DND-41 (cell line): ENCODE data around the gene CTSA.

Experiments
- ATAC-seq: fragments of 200-7000 bp; cut with Tn5 transposase; 3 replicates; pipeline ENCODE4 v1.9.1; 2021; ENCODE audit warnings: low read depth; ENCODE audit not compliant: insufficient read depth
- DNase-seq: peaks from one replicate; pipeline ENCODE4 v3.0.0-alpha.2; 2020
- H2AFZ ChIP-seq: 2 replicates; pipeline ENCODE4 v1.6.0; 2012; ENCODE audit warnings: low read depth, low read length
- H3K27ac ChIP-seq: 2 replicates; pipeline ENCODE4 v1.5.1; 2012; ENCODE audit warnings: low read length, inconsistent platforms
- H3K27me3 ChIP-seq: fragments of 200-600 bp; sonication (generic); 2 replicates; pipeline ENCODE4 v1.6.0; 2012; ENCODE audit warnings: low read length, mild to moderate bottlenecking, inconsistent platforms; ENCODE audit not compliant: insufficient read depth, poor library complexity
- H3K36me3 ChIP-seq: 2 replicates; pipeline ENCODE4 v1.5.1; 2012; ENCODE audit warnings: low read length, inconsistent platforms; ENCODE audit not compliant: insufficient read depth
- H3K4me1 ChIP-seq: 2 replicates; pipeline ENCODE4 v1.5.1; 2012; ENCODE audit warnings: mild to moderate bottlenecking, low read length; ENCODE audit not compliant: insufficient read depth
- H3K4me2 ChIP-seq: 2 replicates; pipeline ENCODE4 v1.6.0; 2012; ENCODE audit warnings: mild to moderate bottlenecking, moderate library complexity, low read length, inconsistent platforms; ENCODE audit not compliant: insufficient read depth
- H3K4me3 ChIP-seq, 2 experiments: fragments of 200-600 bp in 1 of 2; shearing (Covaris generic) in 1 of 2; 2 replicates each; pipeline ENCODE4 v1.5.1; 2012 to 2016; ENCODE audit warnings: inconsistent platforms in 2 of 2, low read length in 2 of 2, mild to moderate bottlenecking in 2 of 2, low read depth in 1 of 2, moderate library complexity in 1 of 2
- H3K79me2 ChIP-seq: 2 replicates; pipeline ENCODE4 v1.6.0; 2012; ENCODE audit warnings: low read length, inconsistent platforms; ENCODE audit not compliant: insufficient read depth
- H3K9ac ChIP-seq: 2 replicates; pipeline ENCODE4 v1.6.0; 2012; ENCODE audit warnings: low read depth, mild to moderate bottlenecking, inconsistent platforms, low read length, moderate library complexity
- H3K9me3 ChIP-seq: 2 replicates; pipeline ENCODE4 v1.5.1; 2012; ENCODE audit warnings: low read length, moderate library complexity, mild to moderate bottlenecking, inconsistent platforms; ENCODE audit not compliant: insufficient read depth, severe bottlenecking
- H4K20me1 ChIP-seq: 2 replicates; pipeline ENCODE4 v1.6.0; 2012; ENCODE audit warnings: low read length; ENCODE audit not compliant: insufficient read depth
- CTCF ChIP-seq: IDR thresholded peaks from 2 replicates; pipeline ENCODE4 v1.5.1; 2012; ENCODE audit warnings: borderline replicate concordance, low read length, moderate library complexity, mild to moderate bottlenecking; ENCODE audit not compliant: poor library complexity, severe bottlenecking; ENCODE audit errors: extremely low read depth
- EZH2 ChIP-seq: IDR thresholded peaks from 3 replicates; pipeline ENCODE4 v1.6.1; 2012; ENCODE audit warnings: borderline replicate concordance, low read depth, mild to moderate bottlenecking, moderate library complexity, low read length, inconsistent platforms; ENCODE audit not compliant: severe bottlenecking

The CTSA gene

DNA sequence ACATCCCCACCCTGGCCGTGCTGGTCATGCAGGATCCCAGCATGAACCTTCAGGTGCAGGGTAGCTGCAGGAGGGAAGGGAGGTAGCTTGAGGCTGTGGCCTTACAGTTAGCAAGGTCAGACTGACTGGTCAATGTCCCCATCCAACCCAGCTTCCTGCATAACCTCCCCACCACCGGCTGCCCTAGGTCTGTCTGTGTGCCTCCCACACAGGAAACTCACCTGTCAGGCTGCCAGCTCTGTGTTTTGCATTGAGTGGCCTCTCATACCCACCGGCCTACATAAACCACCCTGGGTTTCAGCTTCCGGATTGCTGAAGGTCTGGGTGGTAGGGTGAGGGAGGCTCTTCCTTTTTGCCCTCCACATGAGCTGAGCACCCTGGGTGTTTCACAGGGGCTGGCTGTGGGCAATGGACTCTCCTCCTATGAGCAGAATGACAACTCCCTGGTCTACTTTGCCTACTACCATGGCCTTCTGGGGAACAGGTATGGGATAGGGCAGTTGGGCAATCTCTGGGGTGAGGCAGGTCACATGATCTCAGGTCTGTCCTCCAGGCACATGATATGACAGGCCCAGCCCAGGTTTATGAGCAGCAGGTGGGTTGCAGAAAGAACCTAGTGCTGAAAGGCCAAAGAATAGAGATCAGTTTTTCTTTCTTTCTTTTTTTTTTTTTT is 1.8 kb downstream of the CTSA start:
- Histone ChIP-seq H3K4me2 (peak overlapping the region; percentile 99; the same call in 1 of the 2 replicates), H3K9ac (no peak overlapping the region), H3K79me2 (peaks cover 20% of the 10 kb centered on the region), H3K36me3 (peaks cover 38% of the 10 kb centered on the region), H3K4me3 (no peak overlapping the region), H2AFZ (no peak overlapping the region), H3K9me3 (no peaks in the 10 kb centered on the region), H4K20me1 (no peaks in the 10 kb centered on the region), H3K27me3 (no peaks in the 10 kb centered on the region), H3K4me1 (peaks cover 30% of the 10 kb centered on the region), H3K27ac (no peak overlapping the region)
- no peak for TF ChIP-seq EZH2
- TF ChIP-seq CTCF = no peak
- DNase-seq = no peak
- ATAC-seq = no peak

DNA sequence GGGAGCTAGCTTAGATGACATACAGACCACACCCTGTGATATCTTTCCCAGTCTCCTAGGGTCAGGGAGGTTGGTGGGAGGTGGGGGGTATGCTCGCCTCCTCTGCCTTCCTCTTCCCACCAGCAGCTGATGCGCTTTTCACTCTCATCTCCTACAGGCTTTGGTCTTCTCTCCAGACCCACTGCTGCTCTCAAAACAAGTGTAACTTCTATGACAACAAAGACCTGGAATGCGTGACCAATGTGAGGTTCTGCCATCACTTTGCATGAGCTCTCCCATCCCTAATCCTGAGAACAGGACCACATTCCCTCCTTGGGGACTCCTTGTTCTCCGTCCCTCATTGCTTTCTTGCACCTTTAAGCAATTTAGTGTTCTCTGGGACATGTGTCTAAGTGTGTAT is 2.7 kb downstream of the CTSA start:
- ATAC-seq (no peak), DNase-seq (no peak)
- TF ChIP-seq EZH2 = no peak
- TF ChIP-seq CTCF = no peak
- peaks cover 30% of the 10 kb centered on the region for H3K4me1 ChIP-seq
- peaks cover 43% of the 10 kb centered on the region for H3K36me3 ChIP-seq
- H3K27me3 ChIP-seq = no peaks in the 10 kb centered on the region
- H4K20me1 ChIP-seq = no peaks in the 10 kb centered on the region
- no peak overlapping the region for H3K4me2 ChIP-seq
- no peak overlapping the region for H3K27ac ChIP-seq
- H3K9ac ChIP-seq = no peak overlapping the region
- H2AFZ ChIP-seq = no peak overlapping the region
- H3K9me3 ChIP-seq = no peaks in the 10 kb centered on the region
- peaks cover 20% of the 10 kb centered on the region for H3K79me2 ChIP-seq
- no peak overlapping the region for H3K4me3 ChIP-seq

- Histone ChIP-seq H3K9ac (no peak overlapping the region), H4K20me1 (no peaks in the 10 kb centered on the region), H3K36me3 (peaks cover 45% of the 10 kb centered on the region), H3K4me1 (peaks cover 27% of the 10 kb centered on the region), H3K4me2 (no peak overlapping the region), H3K4me3 (no peak overlapping the region), H3K27ac (no peak overlapping the region), H2AFZ (no peak overlapping the region), H3K79me2 (peaks cover 20% of the 10 kb centered on the region), H3K9me3 (no peaks in the 10 kb centered on the region), H3K27me3 (no peaks in the 10 kb centered on the region)
- TF ChIP-seq CTCF (no peak), EZH2 (no peak)
- no peak for ATAC-seq
- DNase-seq = no peak
These were observed 3.7 kb downstream of the CTSA start for GRCh38 chr20:45894797-45895196.
